BJ (cell line): ENCODE measurements around the gene SLAMF9. TPM values are rescaled to one million over a fixed set of nuclear protein-coding genes. Genes with fewer than 3 reads are reported as not detected.
A peak's percentile ranks its signal among the peaks of the same experiment; 100 is the strongest.

ENCODE experiments used
- CTCF ChIA-PET: fragments of 350-600 bp; formaldehyde crosslinking; extraction: SDS; loops from one replicate; lab custom pipeline; 2021; ENCODE audit warnings: antibody characterized with exemption, inconsistent platforms; lab: Yijun Ruan, JAX
- POLR2A ChIA-PET: fragments of 300-600 bp; sonication (Branson Sonifier 250); formaldehyde crosslinking; extraction: SDS; loops from one replicate; lab custom pipeline; 2021; ENCODE audit warnings: antibody characterized with exemption; lab: Charles Lee
- DNase-seq: peaks from one replicate; pipeline ENCODE4 v3.0.0-alpha.2; 2011; ENCODE audit warnings: low read depth
- H3K27me3 ChIP-seq: 2 replicates; pipeline ENCODE4 v1.6.0; 2011; ENCODE audit warnings: low read length; ENCODE audit not compliant: control insufficient read depth, insufficient read depth
- H3K36me3 ChIP-seq: 2 replicates; pipeline ENCODE4 v1.5.1; 2011; ENCODE audit warnings: low read length; ENCODE audit not compliant: control insufficient read depth, insufficient read depth
- H3K4me3 ChIP-seq: 2 replicates; pipeline ENCODE4 v1.5.1; 2011; ENCODE audit warnings: low read depth, mild to moderate bottlenecking, control low read depth, low read length
- polyA plus RNA-seq: library from polyadenylated mRNA; depleted of rRNA; stranded (reverse); fragments of >200 nt; gene quantifications from 2 replicates; pipeline ENCODE4 v1.2.3, GENCODE V29; 2011
- TF ChIP-seq, protein P1 (sequence below): IDR thresholded peaks from 2 replicates; pipeline ENCODE4 v1.5.1; 2011; ENCODE audit warnings: low read depth, mild to moderate bottlenecking, control low read depth, inconsistent platforms, low read length, moderate library complexity; ENCODE audit not compliant: insufficient read depth

SLAMF9 gene
- polyA plus RNA-seq, 1 experiment: not detected

DNA sequence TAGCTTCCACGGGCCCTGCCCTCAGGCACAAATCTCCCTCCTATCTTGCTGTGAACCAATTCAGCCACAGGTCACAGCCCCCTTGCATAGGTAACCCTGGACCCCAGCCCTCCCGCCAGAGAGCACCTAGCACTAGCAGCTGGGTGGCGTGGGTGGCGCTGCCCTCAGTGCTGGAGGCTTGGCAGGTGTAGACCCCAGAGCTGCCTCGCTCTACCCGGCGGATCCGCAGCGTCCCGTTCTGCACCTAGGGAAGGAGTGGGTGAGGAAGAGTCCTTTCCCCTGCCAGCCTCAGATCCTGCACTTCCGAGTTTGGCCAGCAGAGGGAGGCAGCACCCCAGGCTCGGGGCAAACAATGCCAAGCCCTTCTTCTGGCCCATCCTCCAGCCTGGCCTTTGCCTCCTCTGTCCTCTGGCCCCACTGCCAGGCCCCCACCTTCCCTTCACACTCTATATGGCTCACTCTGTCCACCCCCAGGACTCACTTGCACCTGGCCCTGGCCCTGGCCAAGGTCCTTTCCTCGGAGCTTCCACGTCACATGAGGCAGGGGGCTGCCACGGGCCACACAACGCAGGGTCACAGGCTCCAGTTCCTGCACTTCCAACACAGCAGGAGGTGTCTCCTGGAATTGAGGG is 17.6 kb downstream of the SLAMF9 start:
- POLR2A ChIA-PET: no interaction called here
- Histone ChIP-seq H3K4me3 (no peak overlapping the region), H3K27me3 (peaks cover 4% of the 10 kb centered on the region), H3K36me3 (no peaks in the 10 kb centered on the region)
- CTCF ChIA-PET: interaction anchor here (0.9 to 39.5 kb wide), 15 partner anchors 10 to 165 kb away, joined by 3 to 889 read pairs (median 4); partner anchors contain the start of genes IGSF9 and TAGLN2
- TF ChIP-seq, protein P1, sequence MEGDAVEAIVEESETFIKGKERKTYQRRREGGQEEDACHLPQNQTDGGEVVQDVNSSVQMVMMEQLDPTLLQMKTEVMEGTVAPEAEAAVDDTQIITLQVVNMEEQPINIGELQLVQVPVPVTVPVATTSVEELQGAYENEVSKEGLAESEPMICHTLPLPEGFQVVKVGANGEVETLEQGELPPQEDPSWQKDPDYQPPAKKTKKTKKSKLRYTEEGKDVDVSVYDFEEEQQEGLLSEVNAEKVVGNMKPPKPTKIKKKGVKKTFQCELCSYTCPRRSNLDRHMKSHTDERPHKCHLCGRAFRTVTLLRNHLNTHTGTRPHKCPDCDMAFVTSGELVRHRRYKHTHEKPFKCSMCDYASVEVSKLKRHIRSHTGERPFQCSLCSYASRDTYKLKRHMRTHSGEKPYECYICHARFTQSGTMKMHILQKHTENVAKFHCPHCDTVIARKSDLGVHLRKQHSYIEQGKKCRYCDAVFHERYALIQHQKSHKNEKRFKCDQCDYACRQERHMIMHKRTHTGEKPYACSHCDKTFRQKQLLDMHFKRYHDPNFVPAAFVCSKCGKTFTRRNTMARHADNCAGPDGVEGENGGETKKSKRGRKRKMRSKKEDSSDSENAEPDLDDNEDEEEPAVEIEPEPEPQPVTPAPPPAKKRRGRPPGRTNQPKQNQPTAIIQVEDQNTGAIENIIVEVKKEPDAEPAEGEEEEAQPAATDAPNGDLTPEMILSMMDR: peak; percentile 96
- DNase-seq: no peak

DNA sequence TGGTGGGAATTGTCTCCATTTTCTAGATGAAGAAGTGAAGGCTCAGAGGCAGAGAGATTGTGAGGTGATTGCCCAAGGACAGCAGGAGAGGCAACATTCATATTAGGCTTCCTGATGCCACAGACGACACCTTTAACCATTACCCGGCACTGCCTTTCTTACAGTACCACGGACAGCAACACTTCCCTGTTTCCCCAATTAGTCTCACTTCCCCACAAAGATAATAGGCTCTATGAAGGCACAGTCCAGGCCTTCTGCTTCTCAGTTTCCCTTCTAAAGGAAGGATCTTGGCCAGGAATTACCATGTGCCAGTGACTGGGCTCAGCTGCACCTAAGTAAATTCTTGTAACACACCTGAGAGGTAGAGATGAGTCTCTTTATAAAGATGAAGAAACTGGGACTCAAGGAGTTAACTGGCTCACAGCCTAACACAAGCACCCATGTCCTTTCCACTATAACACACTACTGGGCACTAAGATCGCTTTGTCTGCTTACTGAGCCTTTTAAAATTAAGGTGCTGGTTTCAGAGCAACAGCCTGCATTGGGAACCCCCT is 18.2 kb downstream of the SLAMF9 start:
- ChIA-PET POLR2A (no interaction called here), CTCF (interaction anchor here (0.9 to 39.5 kb wide), 13 partner anchors 10 to 165 kb away, joined by 3 to 889 read pairs (median 4); partner anchors contain the start of genes IGSF9 and TAGLN2)
- DNase-seq: no peak
- TF ChIP-seq, protein P1: no peak
- Histone ChIP-seq H3K36me3 (no peaks in the 10 kb centered on the region), H3K4me3 (no peak overlapping the region), H3K27me3 (peaks cover 2% of the 10 kb centered on the region; the same call in 1 of the 2 replicates)

DNA sequence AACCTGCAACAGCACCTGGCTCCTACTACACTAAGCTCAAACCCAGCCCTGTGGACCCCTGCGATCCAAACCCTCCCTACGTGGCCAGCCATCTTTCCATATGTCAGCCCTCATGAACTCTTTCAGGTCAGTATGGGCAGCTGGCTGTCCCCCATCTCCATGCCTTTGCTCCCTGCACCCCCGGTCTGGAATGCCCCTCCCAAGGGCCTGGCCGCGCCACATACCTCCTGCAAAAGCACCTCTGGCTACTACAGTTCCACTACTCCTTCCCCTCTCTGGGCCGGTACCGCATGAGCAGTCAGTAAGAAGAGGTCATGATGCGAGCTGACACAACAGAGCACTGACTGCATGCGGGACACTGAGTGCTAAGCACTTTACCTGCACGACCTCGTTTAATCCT is 18.7 kb downstream of the SLAMF9 start:
- ChIA-PET POLR2A (no interaction called here), CTCF (interaction anchor here (0.9 to 39.5 kb wide), 12 partner anchors 10 to 166 kb away, joined by 3 to 889 read pairs (median 4); partner anchors contain the start of genes IGSF9 and TAGLN2)
- H3K27me3 ChIP-seq: peaks cover 2% of the 10 kb centered on the region; the same call in 1 of the 2 replicates
- no peaks in the 10 kb centered on the region for H3K36me3 ChIP-seq
- no peak for DNase-seq
- no peak overlapping the region for H3K4me3 ChIP-seq
- TF ChIP-seq, protein P1: no peak

DNA sequence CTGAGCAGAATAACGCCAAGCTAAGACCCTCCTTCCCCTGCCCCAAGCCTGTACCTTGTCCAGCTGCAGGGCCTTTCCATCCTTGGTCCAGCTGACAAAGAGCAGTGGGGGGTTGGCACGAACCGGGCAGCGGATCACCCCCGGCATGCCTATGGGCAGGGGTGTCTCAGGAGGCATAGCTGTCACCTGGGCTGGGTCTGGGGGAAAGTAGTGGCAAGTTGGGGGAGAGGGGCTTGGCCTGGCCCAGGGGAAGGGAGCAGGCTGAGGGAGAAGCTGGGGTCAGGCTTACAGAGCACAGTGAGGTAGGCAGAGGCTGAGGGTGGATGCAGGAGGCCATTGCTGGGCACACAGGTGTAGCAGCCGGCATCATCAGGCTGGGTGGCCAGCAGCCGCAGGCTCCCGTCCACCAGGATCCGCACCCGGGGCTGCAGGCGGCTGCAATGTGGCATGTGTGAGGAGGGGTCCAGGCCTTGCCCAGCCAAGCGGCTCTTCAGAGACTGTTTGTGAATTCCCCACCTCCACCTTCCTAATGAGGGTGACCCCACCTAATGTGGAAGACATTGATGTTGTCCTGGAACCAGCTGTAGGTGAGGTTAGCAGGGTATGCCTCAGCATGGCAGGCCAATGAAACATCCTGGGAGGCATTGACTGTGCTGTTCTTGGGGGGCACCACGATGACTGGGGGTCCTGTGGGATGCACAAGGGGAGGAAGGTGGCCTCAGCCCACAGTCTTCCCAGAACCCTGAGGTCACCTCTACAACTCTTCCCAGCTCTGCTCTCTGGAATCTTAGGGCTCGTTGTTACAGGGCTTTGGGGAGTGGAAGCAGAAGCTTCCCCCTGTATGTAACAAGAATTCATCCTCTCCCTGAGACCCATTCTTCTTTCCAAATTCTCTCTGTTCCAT is 19.6 kb downstream of the SLAMF9 start:
- DNase-seq: no peak
- Histone ChIP-seq H3K36me3 (no peaks in the 10 kb centered on the region), H3K27me3 (peaks cover 2% of the 10 kb centered on the region; the same call in 1 of the 2 replicates), H3K4me3 (no peak overlapping the region)
- POLR2A ChIA-PET: no interaction called here
- TF ChIP-seq, protein P1: no peak
- CTCF ChIA-PET: interaction anchor here (0.5 to 39.5 kb wide), 9 partner anchors 9 to 738 kb away, joined by 3 to 889 read pairs (median 4); partner anchors contain the start of genes IGSF9 and TAGLN2

DNA sequence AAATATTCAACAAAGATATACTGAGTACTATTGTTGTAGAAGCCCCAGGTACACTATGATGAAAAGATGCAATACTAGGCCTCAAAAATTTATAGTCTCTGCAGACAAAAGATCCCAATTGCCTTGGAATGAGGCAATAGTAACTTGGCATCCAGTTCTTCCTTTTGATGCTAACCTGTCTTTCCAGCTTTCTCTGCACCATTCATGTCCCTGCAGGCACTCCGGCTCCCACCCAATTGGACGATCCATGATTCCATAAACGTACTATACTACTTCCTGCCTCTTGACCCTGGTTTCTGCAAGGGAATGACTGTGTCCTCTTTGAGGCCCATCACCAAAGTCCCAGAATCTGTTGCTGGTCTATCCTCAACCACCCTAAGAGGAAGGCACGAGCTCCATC is 20.7 kb downstream of the SLAMF9 start:
- Histone ChIP-seq H3K27me3 (peaks cover 2% of the 10 kb centered on the region; the same call in 1 of the 2 replicates), H3K4me3 (no peak overlapping the region), H3K36me3 (no peaks in the 10 kb centered on the region)
- TF ChIP-seq, protein P1: no peak
- ChIA-PET CTCF (interaction anchor here (0.5 to 39.5 kb wide), 5 partner anchors 13 to 737 kb away, joined by 3 to 889 read pairs (median 4); no protein-coding TSS in a partner anchor), POLR2A (no interaction called here)
- DNase-seq: no peak
